CD4-positive, alpha-beta T cell (primary cell): Measurements from ENCODE around the gene SLC50A1. TPM values are rescaled to one million over a fixed set of nuclear protein-coding genes. Genes with fewer than 3 reads are reported as not detected.

ENCODE experiments used
- ATAC-seq: fragments of 200-7000 bp; cut with Tn5 transposase; one replicate; pipeline ENCODE4 v1.10.0; 2022; ENCODE audit warnings: mild to moderate bottlenecking; ENCODE audit not compliant: poor library complexity
- CTCF ChIA-PET: fragments of 350-600 bp; sonication (Branson Sonifier 250); formaldehyde crosslinking; loops from one replicate; lab custom pipeline; 2021; ENCODE audit warnings: antibody characterized with exemption, inconsistent platforms; lab: Charles Lee
- POLR2A ChIA-PET: fragments of 350-600 bp; sonication (Branson Sonifier 250); formaldehyde crosslinking; loops from one replicate; lab custom pipeline; 2021; ENCODE audit warnings: antibody characterized with exemption, inconsistent platforms; lab: Charles Lee
- DNase-seq, 14 experiments: peaks; one replicate each; pipeline ENCODE4 v3.0.0-alpha.2; 2013 to 2020; ENCODE audit warnings: mixed read lengths in 2 of 14
- H3K27ac ChIP-seq, 2 donors: one replicate each; pipeline versions ENCODE4 v1.5.1 to v1.7.0; 2013; ENCODE audit warnings: low read length in 2 of 2, low read depth in 1 of 2, mild to moderate bottlenecking in 1 of 2
- H3K27me3 ChIP-seq, 2 experiments: 1 replicate in 1 of 2; 2 replicates in 1 of 2; pipeline versions ENCODE4 v1.6.1 to v1.7.0; 2013; ENCODE audit warnings: low read length in 2 of 2, control low read depth in 1 of 2, mild to moderate bottlenecking in 1 of 2, moderate library complexity in 1 of 2; ENCODE audit not compliant: insufficient read depth in 2 of 2, control insufficient read depth in 1 of 2
- H3K36me3 ChIP-seq: one replicate; pipeline ENCODE4 v1.6.1; 2013; ENCODE audit warnings: low read length, control low read depth; ENCODE audit not compliant: insufficient read depth
- H3K4me1 ChIP-seq: one replicate; pipeline ENCODE4 v1.6.1; 2013; ENCODE audit warnings: low read length, control low read depth; ENCODE audit not compliant: insufficient read depth
- H3K4me3 ChIP-seq: one replicate; pipeline ENCODE4 v1.5.1; 2013; ENCODE audit warnings: mild to moderate bottlenecking, low read length, moderate library complexity
- H3K9me3 ChIP-seq, 2 experiments: 1 replicate in 1 of 2; 2 replicates in 1 of 2; pipeline versions ENCODE4 v1.6.1 to v1.7.0; 2013; ENCODE audit warnings: low read length in 2 of 2, mild to moderate bottlenecking in 2 of 2, control low read depth in 1 of 2, moderate library complexity in 1 of 2; ENCODE audit not compliant: control insufficient read depth in 1 of 2, insufficient read depth in 1 of 2
- H3K27ac Mint-ChIP-seq: one replicate; pipeline ENCODE4 v1.8.0; 2020; ENCODE audit warnings: mixed read lengths
- H3K27me3 Mint-ChIP-seq: one replicate; pipeline ENCODE4 v1.8.0; 2021; ENCODE audit warnings: mixed read lengths
- H3K36me3 Mint-ChIP-seq: one replicate; pipeline ENCODE4 v1.8.0; 2021; ENCODE audit warnings: low read depth, mixed read lengths
- H3K4me1 Mint-ChIP-seq: one replicate; pipeline ENCODE4 v1.8.0; 2021; ENCODE audit warnings: low read depth, mixed read lengths
- H3K4me3 Mint-ChIP-seq: one replicate; pipeline ENCODE4 v1.8.0; 2020; ENCODE audit warnings: mild to moderate bottlenecking, mixed read lengths
- H3K9me3 Mint-ChIP-seq: one replicate; pipeline ENCODE4 v1.8.0; 2020; ENCODE audit warnings: mixed read lengths
- CTCF ChIP-seq: fragments of 200-600 bp; IDR thresholded peaks from one replicate; pipeline ENCODE4 v1.8.0; 2022; ENCODE audit warnings: antibody characterized with exemption, mild to moderate bottlenecking
- intact Hi-C, 2 experiments: fragments of 100-400 bp; cut with DNase I in 1 of 2; cut with micrococcal nuclease in 1 of 2; formaldehyde crosslinking; loops; one replicate each; pipeline versions ENCODE4 v1.15.1 to v1.9.0; 2023 to 2025; cut with DNase I, micrococcal nuclease
- total RNA-seq, 174 experiments: library from RNA in 2 of 174; stranded (reverse) in 2 of 174; gene quantifications; one replicate each; pipeline ENCODE4 v1.2.3 and lab custom pipeline; 2021 to 2026

SLC50A1 gene
- total RNA-seq, 2 experiments from 2014 or later: 10.2 to 12.5 TPM

- peaks cover 43% of the 10 kb centered on the region for H3K4me1 ChIP-seq
- no peak overlapping the region for H3K27ac ChIP-seq
- H3K27me3 ChIP-seq: peaks cover 0 to 7% of the 10 kb centered on the region in 2 experiments
- CTCF ChIA-PET: interaction anchor here (0.6 to 1.6 kb wide), 2 partner anchors 37 to 78 kb away, joined by 3 to 7 read pairs; no protein-coding TSS in a partner anchor
- H3K4me3 ChIP-seq: no peak overlapping the region
- Mint-ChIP-seq H3K27me3 (peaks cover 3% of the 10 kb centered on the region), H3K27ac (no peak overlapping the region), H3K36me3 (peaks cover 41% of the 10 kb centered on the region), H3K4me1 (peaks cover 43% of the 10 kb centered on the region), H3K4me3 (peak overlapping the region; percentile 57), H3K9me3 (no peaks in the 10 kb centered on the region)
- H3K36me3 ChIP-seq: peaks cover 25% of the 10 kb centered on the region
- ATAC-seq (no peak), DNase-seq (no peak)
- TF ChIP-seq CTCF: no peak
- no peaks in the 10 kb centered on the region for H3K9me3 ChIP-seq
- POLR2A ChIA-PET: no interaction called here
- intact Hi-C loops: loop anchor here (5.0 kb wide), 2 partner anchors 42 to 122 kb away; partner anchors contain the start of gene EFNA1 (in 2 of the 2)
These were observed 33.9 kb downstream of the SLC50A1 start for GRCh38 chr1:155169541-155169940.

- Mint-ChIP-seq H3K9me3 (no peaks in the 10 kb centered on the region), H3K4me3 (peak overlapping the region; percentile 71), H3K27me3 (peaks cover 3% of the 10 kb centered on the region), H3K36me3 (peaks cover 41% of the 10 kb centered on the region), H3K4me1 (peaks cover 49% of the 10 kb centered on the region), H3K27ac (no peak overlapping the region)
- DNase-seq (no peak), ATAC-seq (no peak)
- Histone ChIP-seq H3K4me3 (no peak overlapping the region), H3K4me1 (peaks cover 50% of the 10 kb centered on the region), H3K9me3 (no peaks in the 10 kb centered on the region), H3K27me3 (peaks cover 0 to 7% of the 10 kb centered on the region in 2 experiments), H3K36me3 (peaks cover 25% of the 10 kb centered on the region), H3K27ac (no peak overlapping the region)
- intact Hi-C loops: no loop called here
- TF ChIP-seq CTCF: no peak
- CTCF ChIA-PET: interaction anchor here (0.7 kb wide), 3 partner anchors 79 to 210 kb away, joined by 3 to 4 read pairs (median 3); no protein-coding TSS in a partner anchor
- POLR2A ChIA-PET: interaction anchor here (1.0 kb wide), 1 partner anchor 35 kb away, joined by 3 read pairs; the partner anchor contains the start of gene SLC50A1
These were observed 34.6 kb downstream of the SLC50A1 start for GRCh38 chr1:155170101-155170785.

- H3K27me3 ChIP-seq: peaks cover 0 to 7% of the 10 kb centered on the region in 2 experiments
- TF ChIP-seq CTCF: no peak
- DNase-seq (no peak), ATAC-seq (no peak)
- H3K36me3 ChIP-seq: peaks cover 25% of the 10 kb centered on the region
- no peaks in the 10 kb centered on the region for H3K9me3 Mint-ChIP-seq
- peak overlapping the region; percentile 95 for H3K27ac Mint-ChIP-seq
- H3K9me3 ChIP-seq: no peaks in the 10 kb centered on the region
- no peak overlapping the region for H3K27ac ChIP-seq
- intact Hi-C loops: no loop called here
- H3K36me3 Mint-ChIP-seq: peaks cover 41% of the 10 kb centered on the region
- ChIA-PET CTCF (interaction anchor here (0.6 to 0.7 kb wide), 4 partner anchors 79 to 847 kb away, joined by 3 to 4 read pairs (median 4); no protein-coding TSS in a partner anchor), POLR2A (interaction anchor here (1.0 kb wide), 1 partner anchor 35 kb away, joined by 3 read pairs; the partner anchor contains the start of gene SLC50A1)
- peaks cover 53% of the 10 kb centered on the region for H3K4me1 Mint-ChIP-seq
- H3K4me3 ChIP-seq: no peak overlapping the region
- H3K4me1 ChIP-seq: peaks cover 56% of the 10 kb centered on the region
- H3K27me3 Mint-ChIP-seq: peaks cover 3% of the 10 kb centered on the region
- H3K4me3 Mint-ChIP-seq: peak overlapping the region; percentile 100
These were observed 35.2 kb downstream of the SLC50A1 start for GRCh38 chr1:155170806-155171205.
